Measurements from ENCODE around the gene RCC1.
"Not testable (repeated sequence)": the region's sequence is repeated elsewhere in the genome, so short reads cannot be mapped to it uniquely, and the experiment has no call there.

RCC1 gene

GRCh38 chr1:28548318-28548717, 42.5 kb downstream of the RCC1 start:
- Histone ChIP-seq H3K4me1 (ENCODE audit: insufficient read depth, low read length) (no peaks in the 10 kb centered on the region), H3K36me3 (ENCODE audit: insufficient read depth, low read length) (no peaks in the 10 kb centered on the region), H3K9me3 (ENCODE audit: control insufficient read depth, insufficient read depth, low read length) (no peaks in the 10 kb centered on the region)

GRCh38 chr1:28551381-28551780, 45.5 kb downstream of the RCC1 start:
- Histone ChIP-seq H3K36me3 (ENCODE audit: insufficient read depth, low read length) (no peaks in the 10 kb centered on the region), H3K9ac (ENCODE audit: low read depth, low read length) (no peak overlapping the region)

More at GRCh38 chr1:28548318-28548717, 42.5 kb downstream of the RCC1 start:
- H3K9ac ChIP-seq (ENCODE audit: low read depth, low read length), result no peak overlapping the region

GRCh38 chr1:28552758-28553663, 47.2 kb downstream of the RCC1 start, which contains the start of gene TRNAU1AP:
Gene TRNAU1AP (plus strand): TSS chr1:28553085. CDS start chr1:28553111, 26 bp downstream.
- H3K9ac ChIP-seq (ENCODE audit: low read depth, low read length), result peak within 1 kb of the TSS; percentile 87
- no peaks in the 10 kb centered on the region for H3K9me3 ChIP-seq (ENCODE audit: control insufficient read depth, insufficient read depth, low read length)
- no peaks in the 10 kb centered on the region for H3K36me3 ChIP-seq (ENCODE audit: insufficient read depth, low read length)

More at GRCh38 chr1:28551381-28551780, 45.5 kb downstream of the RCC1 start:
- H3K4me1 ChIP-seq (ENCODE audit: insufficient read depth, low read length), result no peaks in the 10 kb centered on the region
- no peaks in the 10 kb centered on the region for H3K9me3 ChIP-seq (ENCODE audit: control insufficient read depth, insufficient read depth, low read length)

GRCh38 chr1:28560886-28561285, 55.0 kb downstream of the RCC1 start:
- peaks cover 28% of the 10 kb centered on the region for H3K36me3 ChIP-seq (ENCODE audit: insufficient read depth, low read length)
- H3K9me3 ChIP-seq (ENCODE audit: control insufficient read depth, insufficient read depth, low read length), result no peaks in the 10 kb centered on the region
- H3K4me1 ChIP-seq (ENCODE audit: insufficient read depth, low read length), result no peaks in the 10 kb centered on the region
- H3K9ac ChIP-seq (ENCODE audit: low read depth, low read length), result no peak overlapping the region

More at GRCh38 chr1:28552758-28553663, 47.2 kb downstream of the RCC1 start, which contains the start of gene TRNAU1AP:
- H3K4me1 ChIP-seq (ENCODE audit: insufficient read depth, low read length), result no peaks in the 10 kb centered on the region

GRCh38 chr1:28564310-28564709, 58.5 kb downstream of the RCC1 start:
- H3K9ac ChIP-seq (ENCODE audit: low read depth, low read length), result no peak overlapping the region
- H3K9me3 ChIP-seq (ENCODE audit: control insufficient read depth, insufficient read depth, low read length), result no peaks in the 10 kb centered on the region
- H3K36me3 ChIP-seq (ENCODE audit: insufficient read depth, low read length), result peaks cover 31% of the 10 kb centered on the region
- no peaks in the 10 kb centered on the region for H3K4me1 ChIP-seq (ENCODE audit: insufficient read depth, low read length)

- Histone ChIP-seq H3K9me3 (ENCODE audit: control insufficient read depth, insufficient read depth, low read length) (no peaks in the 10 kb centered on the region), H3K9ac (ENCODE audit: low read depth, low read length) (no peak overlapping the region), H3K36me3 (ENCODE audit: insufficient read depth, low read length) (peaks cover 26% of the 10 kb centered on the region), H3K4me1 (ENCODE audit: insufficient read depth, low read length) (no peaks in the 10 kb centered on the region)
Measured at GRCh38 chr1:28565040-28565439, 59.2 kb downstream of the RCC1 start.

GRCh38 chr1:28565726-28566125, 59.9 kb downstream of the RCC1 start:
- Histone ChIP-seq H3K36me3 (ENCODE audit: insufficient read depth, low read length) (peaks cover 23% of the 10 kb centered on the region), H3K9me3 (ENCODE audit: control insufficient read depth, insufficient read depth, low read length) (no peaks in the 10 kb centered on the region), H3K9ac (ENCODE audit: low read depth, low read length) (no peak overlapping the region), H3K4me1 (ENCODE audit: insufficient read depth, low read length) (no peaks in the 10 kb centered on the region)

- Histone ChIP-seq H3K9ac (ENCODE audit: low read depth, low read length) (no peak overlapping the region), H3K4me1 (ENCODE audit: insufficient read depth, low read length) (no peaks in the 10 kb centered on the region), H3K36me3 (ENCODE audit: insufficient read depth, low read length) (peaks cover 15% of the 10 kb centered on the region), H3K9me3 (ENCODE audit: control insufficient read depth, insufficient read depth, low read length) (no peaks in the 10 kb centered on the region)
Measured at GRCh38 chr1:28566931-28567330, 61.1 kb downstream of the RCC1 start.

- no peaks in the 10 kb centered on the region for H3K9me3 ChIP-seq (ENCODE audit: control insufficient read depth, insufficient read depth, low read length)
- no peaks in the 10 kb centered on the region for H3K4me1 ChIP-seq (ENCODE audit: insufficient read depth, low read length)
- H3K36me3 ChIP-seq (ENCODE audit: insufficient read depth, low read length), result peaks cover 3% of the 10 kb centered on the region; the same call in 1 of the 2 replicates
- H3K9ac ChIP-seq (ENCODE audit: low read depth, low read length), result no peak overlapping the region
Measured at GRCh38 chr1:28571911-28572310, 66.1 kb downstream of the RCC1 start.

- H3K36me3 ChIP-seq (ENCODE audit: insufficient read depth, low read length); H3K9me3 ChIP-seq (ENCODE audit: control insufficient read depth, insufficient read depth, low read length); H3K9ac ChIP-seq (ENCODE audit: low read depth, low read length); H3K4me1 ChIP-seq (ENCODE audit: insufficient read depth, low read length): not testable (repeated sequence)
Measured at GRCh38 chr1:28572891-28573290, 67.0 kb downstream of the RCC1 start.

- H3K36me3 ChIP-seq (ENCODE audit: insufficient read depth, low read length), result peaks cover 6% of the 10 kb centered on the region; the same call in 1 of the 2 replicates
- H3K9me3 ChIP-seq (ENCODE audit: control insufficient read depth, insufficient read depth, low read length), result no peaks in the 10 kb centered on the region
- H3K4me1 ChIP-seq (ENCODE audit: insufficient read depth, low read length), result no peaks in the 10 kb centered on the region
- H3K9ac ChIP-seq (ENCODE audit: low read depth, low read length), result no peak overlapping the region
Measured at GRCh38 chr1:28573564-28573963, 67.7 kb downstream of the RCC1 start.

- peaks cover 5% of the 10 kb centered on the region; the same call in 1 of the 2 replicates for H3K4me1 ChIP-seq (ENCODE audit: insufficient read depth, low read length)
- H3K9ac ChIP-seq (ENCODE audit: low read depth, low read length), result no peak overlapping the region
- no peaks in the 10 kb centered on the region for H3K9me3 ChIP-seq (ENCODE audit: control insufficient read depth, insufficient read depth, low read length)
- peaks cover 22% of the 10 kb centered on the region for H3K36me3 ChIP-seq (ENCODE audit: insufficient read depth, low read length)
Measured at GRCh38 chr1:28577052-28577678, 71.3 kb downstream of the RCC1 start.

- Histone ChIP-seq H3K36me3 (ENCODE audit: insufficient read depth, low read length) (peaks cover 22% of the 10 kb centered on the region), H3K9ac (ENCODE audit: low read depth, low read length) (no peak overlapping the region)
Measured at GRCh38 chr1:28577738-28578536, 72.1 kb downstream of the RCC1 start.

GRCh38 chr1:28578696-28579218, 72.9 kb downstream of the RCC1 start:
- Histone ChIP-seq H3K9me3 (ENCODE audit: control insufficient read depth, insufficient read depth, low read length) (no peaks in the 10 kb centered on the region), H3K9ac (ENCODE audit: low read depth, low read length) (no peak overlapping the region), H3K4me1 (ENCODE audit: insufficient read depth, low read length) (peaks cover 5% of the 10 kb centered on the region; the same call in 1 of the 2 replicates), H3K36me3 (ENCODE audit: insufficient read depth, low read length) (peaks cover 22% of the 10 kb centered on the region)

More at GRCh38 chr1:28577738-28578536, 72.1 kb downstream of the RCC1 start:
- Histone ChIP-seq H3K4me1 (ENCODE audit: insufficient read depth, low read length) (peaks cover 5% of the 10 kb centered on the region; the same call in 1 of the 2 replicates), H3K9me3 (ENCODE audit: control insufficient read depth, insufficient read depth, low read length) (no peaks in the 10 kb centered on the region)
